DMS79 (cell line): ENCODE results near the gene CRTC1.

Source experiments
- DNase-seq: peaks from one replicate; lab custom pipeline; 2025; lab: John Stamatoyannopoulos, UW

Gene CRTC1

DNA sequence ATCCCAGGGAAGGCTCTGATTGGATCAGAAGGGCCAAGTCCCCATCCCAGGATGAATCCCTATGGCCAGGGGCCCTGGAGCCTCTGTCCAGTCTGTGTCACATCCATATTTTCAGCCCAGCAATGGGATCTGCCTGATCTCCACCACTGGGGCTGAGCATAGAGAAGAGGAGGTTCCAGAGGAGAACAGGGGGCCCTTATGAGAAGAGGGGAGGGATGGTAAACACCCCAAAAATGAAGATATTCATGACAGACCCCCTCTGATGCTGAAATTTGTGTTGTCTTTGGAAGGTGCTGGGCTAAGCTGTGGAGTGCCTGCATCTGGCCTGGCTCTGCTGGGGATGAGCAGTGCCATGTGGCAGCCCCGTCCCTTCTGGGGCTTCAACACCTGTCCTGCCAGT, 32.2 kb upstream of the CRTC1 start:
- no peak for DNase-seq

GRCh38 chr19:18651733-18652132, 31.7 kb upstream of the CRTC1 start:
- no peak for DNase-seq

- no peak for DNase-seq
Observed at GRCh38 chr19:18653853-18654252, 29.6 kb upstream of the CRTC1 start.

DNA sequence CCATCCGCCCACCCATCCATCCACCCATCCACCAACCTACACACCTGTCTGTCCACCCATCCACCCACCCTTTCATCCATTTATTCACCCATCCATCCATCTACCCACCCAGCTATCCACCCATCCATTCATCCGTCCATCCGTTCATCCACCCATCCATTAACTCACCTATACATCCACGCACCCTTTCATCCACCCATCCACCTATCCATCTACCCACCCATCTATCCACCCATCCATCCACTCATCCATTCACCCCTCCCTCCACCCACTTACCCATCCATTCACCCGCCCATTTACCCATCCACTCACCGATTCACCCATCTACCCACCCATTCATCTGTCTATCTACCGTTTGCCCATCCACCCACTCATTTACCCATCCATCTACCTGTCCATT, 29.0 kb upstream of the CRTC1 start:
- no peak for DNase-seq

DNA sequence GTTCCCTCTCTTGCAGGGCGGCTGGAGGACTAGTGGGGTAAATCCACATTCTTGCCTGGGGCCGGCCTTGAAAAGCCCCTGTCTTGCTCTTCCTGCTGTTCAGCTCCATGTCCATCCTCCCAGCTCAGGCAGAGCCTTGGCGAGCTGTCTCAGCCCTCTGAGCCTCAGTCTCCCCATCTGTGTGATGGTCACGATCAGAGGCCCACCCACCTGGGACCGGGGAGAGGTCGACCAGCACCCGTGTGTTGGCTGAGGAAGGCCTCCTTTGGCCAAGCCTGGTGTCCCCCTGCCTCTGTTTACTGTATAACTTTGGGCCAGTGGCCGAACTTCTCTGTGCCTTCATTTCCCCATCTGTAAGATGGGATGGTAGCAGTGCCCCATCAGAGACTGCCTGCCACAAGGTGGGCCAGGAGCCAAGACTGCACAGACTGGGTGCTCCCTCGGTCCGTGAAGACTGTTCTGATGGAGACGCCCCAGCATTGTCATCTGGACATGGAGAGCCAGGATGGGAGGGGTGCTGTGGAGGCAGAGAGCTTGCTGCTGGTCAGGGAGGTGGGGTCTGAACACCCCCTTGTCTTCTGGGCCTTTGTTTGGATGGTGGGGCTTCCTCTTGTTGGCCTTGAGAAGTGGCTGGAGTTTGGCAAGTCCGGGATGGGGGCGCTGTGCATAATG, 28.2 kb upstream of the CRTC1 start:
- no peak for DNase-seq

DNA sequence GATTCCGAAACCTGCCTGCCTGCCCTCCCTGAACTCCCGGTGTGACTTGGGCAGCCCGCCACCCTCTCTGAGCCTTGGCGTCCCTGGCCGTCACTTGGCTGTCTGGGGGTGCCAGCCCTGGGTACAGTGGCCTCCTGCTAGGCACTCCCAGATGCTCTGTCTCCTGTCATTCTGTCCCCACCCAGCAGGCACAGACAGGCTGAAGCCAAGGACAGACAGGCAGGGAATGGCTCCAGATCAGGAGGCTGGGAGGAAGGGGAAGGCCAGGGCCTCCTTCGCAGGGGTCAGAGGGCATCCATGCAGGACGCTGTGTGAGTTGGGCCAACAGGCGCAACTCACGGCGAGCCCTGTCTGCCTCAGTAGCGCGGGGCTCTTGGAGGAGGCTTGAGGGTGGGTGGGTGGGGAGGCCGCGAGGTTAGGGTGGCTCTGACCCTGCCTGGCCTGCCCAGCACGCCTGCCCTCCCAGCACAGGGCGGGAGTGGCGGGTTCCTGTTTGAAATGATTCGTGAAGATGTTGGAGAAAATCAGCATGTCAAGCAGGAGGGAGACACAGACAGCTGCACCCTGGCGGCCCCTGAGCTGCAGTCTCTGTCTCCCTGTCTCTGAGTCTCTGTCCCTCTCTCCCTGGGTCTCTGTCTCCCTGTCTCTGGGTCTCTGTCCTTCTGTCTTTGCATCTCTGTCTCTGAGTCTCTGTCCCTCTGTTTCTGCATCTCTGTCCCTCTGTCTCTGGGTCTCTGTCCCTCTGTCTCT, 27.0 kb upstream of the CRTC1 start:
- no peak for DNase-seq

GRCh38 chr19:18657590-18658365, 25.7 kb upstream of the CRTC1 start:
- no peak for DNase-seq

GRCh38 chr19:18658366-18658855, 25.1 kb upstream of the CRTC1 start:
- DNase-seq: no peak

DNA sequence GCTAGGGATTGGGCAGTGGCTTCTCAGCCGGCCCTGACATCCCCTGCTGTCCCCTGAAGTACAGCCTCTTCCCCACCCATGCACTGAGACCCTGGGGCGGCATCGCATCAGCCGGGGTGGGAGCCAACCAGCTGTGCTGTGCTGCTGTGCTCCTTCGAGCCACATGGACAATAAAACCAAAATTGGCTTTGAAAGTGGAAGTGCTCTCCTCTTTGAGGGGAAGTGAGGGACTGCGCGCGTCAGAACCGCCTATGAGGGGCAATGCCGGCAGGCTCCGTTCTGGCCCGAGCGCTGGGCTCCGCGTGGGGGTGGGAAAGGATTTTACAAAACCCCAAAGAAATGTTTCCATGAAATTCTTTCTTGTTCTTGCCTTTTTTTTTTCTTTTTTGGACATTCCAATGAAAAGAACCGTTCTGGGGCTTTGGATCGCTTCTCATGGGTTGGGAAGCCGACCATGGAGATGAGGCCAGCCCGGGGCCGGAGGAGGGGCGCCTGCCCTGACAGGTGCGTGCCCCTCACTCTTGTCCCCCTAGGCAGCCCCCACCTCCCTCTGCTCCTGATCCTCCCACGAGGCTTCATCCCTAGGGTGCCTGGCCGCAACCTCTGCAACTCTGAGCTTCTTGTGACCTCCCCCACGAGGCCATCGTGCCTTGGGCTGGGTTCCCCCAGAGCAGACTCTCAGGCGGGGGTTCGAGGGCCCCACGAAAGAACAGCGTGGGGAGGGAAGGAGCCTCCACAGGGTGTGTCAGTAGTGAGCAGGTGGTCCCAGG, 24.0 kb upstream of the CRTC1 start:
- no peak for DNase-seq

DNA sequence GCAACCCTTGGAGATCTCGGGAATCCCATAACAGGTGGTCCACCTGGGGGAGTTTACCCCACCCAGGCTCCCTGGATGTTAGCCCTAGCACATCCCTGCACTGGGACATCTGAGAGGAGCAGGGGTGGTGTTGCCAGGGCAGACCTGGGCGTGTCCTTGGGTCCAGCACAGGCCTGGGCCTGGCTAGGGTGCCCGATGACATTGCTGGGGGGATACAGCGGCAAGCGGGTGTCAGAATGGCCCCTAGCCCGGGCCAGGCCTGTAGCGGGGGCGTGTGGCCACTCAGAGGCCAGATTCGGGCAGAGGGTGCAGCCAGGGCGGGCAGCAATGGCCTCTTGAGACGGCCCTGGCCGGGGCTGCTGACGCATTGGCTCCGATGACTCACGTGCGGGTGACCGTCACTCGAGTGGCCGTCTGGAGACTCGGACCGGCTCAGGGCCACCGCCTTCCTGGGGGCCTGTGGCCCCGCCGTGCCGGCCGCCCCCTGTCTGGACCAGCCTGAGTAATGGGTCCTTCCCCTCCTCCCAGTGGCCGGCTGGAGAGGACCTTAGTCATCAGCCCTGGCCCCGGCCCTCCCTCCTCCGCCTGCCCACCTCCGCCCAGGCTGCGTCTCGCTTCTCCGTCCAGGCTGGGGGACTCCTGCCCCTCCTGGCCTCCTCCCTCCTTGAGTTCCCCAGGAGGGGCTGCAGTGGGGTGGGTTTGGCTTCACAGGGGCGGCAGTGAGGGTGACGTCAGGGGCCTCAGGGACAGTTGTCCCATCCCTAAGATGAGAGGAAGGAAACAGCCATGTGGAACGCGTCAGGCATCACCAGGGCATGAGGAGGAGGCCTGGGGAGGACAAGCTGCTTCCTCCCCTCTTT, 23.2 kb upstream of the CRTC1 start:
- DNase-seq: no peak

DNA sequence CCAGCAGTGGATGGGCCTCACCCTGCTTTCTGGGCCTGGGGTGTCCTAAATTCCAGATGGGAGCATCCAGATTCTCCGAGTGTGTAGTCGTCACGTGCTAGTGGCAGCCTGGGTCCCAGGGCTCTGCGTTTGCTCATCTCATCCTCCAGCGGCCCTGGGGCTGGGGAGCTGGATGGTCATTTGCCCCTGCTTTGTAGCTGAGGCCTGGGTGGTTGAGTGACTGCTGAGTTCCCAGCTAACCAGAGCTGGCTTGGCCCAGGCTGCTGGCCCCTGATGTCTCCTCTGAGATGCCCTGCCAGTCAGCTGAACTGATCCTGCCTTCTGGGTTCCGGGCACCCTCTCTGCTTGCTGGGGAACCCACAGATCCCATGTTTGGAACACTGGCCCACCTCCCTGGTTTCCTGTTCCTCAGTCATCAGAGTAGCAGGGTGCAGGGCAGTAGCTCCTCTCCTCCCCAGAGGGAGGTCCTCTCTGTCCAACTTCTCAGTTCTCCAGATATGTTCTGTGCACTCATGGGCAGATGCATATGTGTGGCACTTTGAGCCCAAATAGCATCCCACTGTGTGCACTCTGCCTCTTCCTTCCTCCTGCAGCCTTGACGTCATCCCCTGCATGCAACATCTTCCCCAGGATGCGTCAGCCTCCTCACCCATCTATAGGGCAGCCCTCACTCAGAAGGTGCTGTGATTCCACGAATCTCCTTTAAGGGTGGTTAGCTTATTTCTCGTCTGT, 22.4 kb upstream of the CRTC1 start:
- no peak for DNase-seq

DNA sequence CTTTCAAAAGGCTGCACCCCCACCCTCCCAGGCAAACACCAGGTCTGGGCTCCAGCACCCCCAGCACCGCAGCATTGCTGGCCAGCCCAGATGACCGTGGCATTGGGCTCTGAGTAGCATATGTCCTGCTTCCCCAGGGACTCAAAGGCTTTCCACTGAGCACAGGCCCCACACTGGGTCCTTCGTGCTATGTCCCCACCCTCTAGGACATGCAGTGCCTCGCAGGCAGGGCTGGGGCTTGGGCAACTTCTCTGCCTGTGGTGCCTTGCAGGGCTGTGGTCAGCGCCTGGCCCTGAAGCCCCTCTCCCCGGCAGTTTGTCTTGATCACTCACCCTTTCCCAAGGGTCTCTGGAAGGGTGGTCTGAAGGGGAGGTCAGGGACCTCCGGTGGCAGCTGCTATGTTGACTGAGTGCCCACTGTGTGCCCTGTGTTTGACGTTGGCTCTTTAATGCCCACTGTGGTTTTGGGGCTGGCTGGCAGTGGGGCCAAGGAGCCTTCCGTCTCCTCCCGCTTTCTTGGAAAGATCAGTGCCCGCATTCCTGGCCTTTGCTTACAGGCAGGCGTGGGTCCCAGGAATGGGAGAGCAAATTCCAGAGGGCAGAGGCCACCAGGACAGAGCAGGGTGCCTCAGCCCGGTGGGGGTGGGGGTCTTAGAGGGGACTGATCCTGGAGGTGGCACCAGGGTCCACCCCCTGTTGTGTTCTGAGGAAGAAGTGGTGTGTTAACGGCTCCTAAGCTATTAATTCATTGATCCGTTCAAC, 20.3 kb upstream of the CRTC1 start:
- no peak for DNase-seq

GRCh38 chr19:18663940-18664530, 19.4 kb upstream of the CRTC1 start:
- no peak for DNase-seq

GRCh38 chr19:18665771-18666202, 17.7 kb upstream of the CRTC1 start:
- DNase-seq: no peak

GRCh38 chr19:18666317-18666716, 17.2 kb upstream of the CRTC1 start:
- DNase-seq: no peak

DNA sequence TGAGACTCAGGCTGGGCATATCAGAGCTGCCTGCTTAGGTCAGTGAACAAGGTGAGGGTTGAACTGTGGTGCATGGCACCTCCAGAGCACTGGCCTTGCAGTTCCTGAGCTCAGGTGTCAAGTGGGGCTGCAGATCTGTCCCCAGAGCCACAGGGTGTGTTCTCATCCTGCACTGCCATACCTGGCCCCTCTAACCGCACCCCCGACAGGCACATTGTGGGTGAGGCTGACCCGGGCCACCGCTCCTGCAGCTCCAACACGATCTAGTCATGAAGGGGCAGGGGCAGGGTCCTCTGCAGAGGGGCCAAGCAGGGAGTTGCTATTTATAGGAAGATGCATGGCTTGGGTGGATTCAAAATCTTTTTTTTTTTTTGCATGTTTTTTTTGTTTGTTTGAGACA, 16.7 kb upstream of the CRTC1 start:
- no peak for DNase-seq

GRCh38 chr19:18667531-18668251, 15.8 kb upstream of the CRTC1 start:
- DNase-seq: no peak

DNA sequence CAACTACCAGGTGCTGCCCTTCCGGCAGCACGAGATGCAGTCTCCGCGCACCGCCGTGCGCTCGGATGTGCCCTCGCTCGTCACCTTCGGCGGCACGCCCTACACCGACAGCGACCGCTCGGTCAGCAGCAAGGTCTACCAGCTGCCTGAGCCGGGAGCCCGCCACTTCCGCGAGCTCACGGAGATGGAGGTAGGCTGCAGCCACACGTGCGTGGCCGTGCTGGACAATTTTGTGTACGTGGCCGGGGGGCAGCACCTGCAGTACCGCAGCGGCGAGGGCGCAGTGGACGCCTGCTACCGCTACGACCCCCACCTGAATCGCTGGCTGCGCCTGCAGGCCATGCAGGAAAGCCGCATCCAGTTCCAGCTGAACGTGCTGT, 15.2 kb upstream of the CRTC1 start:
- DNase-seq: no peak
